Central memory CD8-positive, alpha-beta T cell (primary cell): ENCODE measurements around the gene RDH13.
"Not testable (repeated sequence)": the region's sequence is repeated elsewhere in the genome, so short reads cannot be mapped to it uniquely, and the experiment has no call there.

Source experiments
- ATAC-seq: fragments of 150-1000 bp; cut with Tn5 transposase; replicated peaks from 2 replicates; pipeline ENCODE4 v1.10.0; 2022; ENCODE audit warnings: mild to moderate bottlenecking, moderate FRiP score, moderate number of reproducible peaks; ENCODE audit not compliant: poor library complexity, severe bottlenecking; ENCODE audit errors: extremely low read depth
- DNase-seq, 2 donors: peaks; one replicate each; pipeline ENCODE4 v3.0.0; 2021; ENCODE audit warnings: low spot score in 2 of 2
- H3K27ac Mint-ChIP-seq: one replicate; pipeline ENCODE4 v1.8.0; 2022; ENCODE audit warnings: low read depth, mild to moderate bottlenecking, moderate library complexity, mixed read lengths
- H3K27me3 Mint-ChIP-seq: one replicate; pipeline ENCODE4 v1.8.0; 2022; ENCODE audit warnings: mixed read lengths
- H3K36me3 Mint-ChIP-seq: one replicate; pipeline ENCODE4 v1.8.0; 2022; ENCODE audit warnings: mild to moderate bottlenecking, moderate library complexity, mixed read lengths; ENCODE audit not compliant: insufficient read depth
- H3K4me1 Mint-ChIP-seq: one replicate; pipeline ENCODE4 v1.8.0; 2022; ENCODE audit warnings: mixed read lengths
- H3K4me3 Mint-ChIP-seq: one replicate; pipeline ENCODE4 v1.8.0; 2022; ENCODE audit warnings: mild to moderate bottlenecking, moderate library complexity, mixed read lengths
- H3K9me3 Mint-ChIP-seq: one replicate; pipeline ENCODE4 v1.8.0; 2022; ENCODE audit warnings: mixed read lengths

The RDH13 gene

DNA sequence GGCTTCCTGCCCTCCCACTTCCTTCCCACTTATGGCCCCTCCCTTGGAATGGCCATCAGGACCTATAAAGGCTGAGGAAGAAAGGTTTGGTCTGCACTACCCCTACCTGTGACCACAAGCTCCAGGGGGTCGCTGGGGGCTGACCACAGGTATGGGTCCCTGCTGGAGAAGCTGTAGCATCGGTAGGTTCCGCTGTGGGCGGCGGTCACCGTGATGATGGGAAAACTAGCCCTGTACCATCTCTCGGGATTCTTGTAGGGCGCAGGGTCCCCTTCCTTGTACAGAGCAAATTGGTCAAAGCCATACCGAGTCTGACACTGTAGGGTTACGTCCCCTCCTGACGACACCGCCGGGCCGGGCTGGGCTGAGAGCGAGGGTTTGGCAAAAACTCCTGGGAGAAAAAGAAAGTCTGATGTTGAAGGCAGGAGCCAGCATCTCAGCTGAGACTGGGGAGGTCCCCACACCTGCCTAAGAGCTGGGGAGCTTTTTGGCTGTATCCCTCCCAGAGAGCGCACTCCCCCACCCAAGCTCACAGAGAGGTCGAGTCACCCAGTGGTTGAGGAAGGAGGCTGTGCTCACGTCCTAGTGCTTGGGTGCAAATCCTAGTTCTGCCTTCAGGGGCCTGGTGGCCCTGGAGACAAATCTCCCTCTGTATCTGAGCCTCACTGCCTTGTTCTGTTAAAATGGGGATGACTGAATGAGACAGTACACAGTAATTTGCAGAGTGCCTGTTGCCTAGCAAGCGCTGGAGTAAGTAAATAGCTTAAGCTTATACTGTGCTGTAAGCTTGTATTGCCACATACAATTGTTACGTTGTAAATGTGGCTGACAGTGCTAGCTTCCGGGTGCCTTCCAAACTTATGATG, 35.2 kb downstream of the RDH13 start:
- DNase-seq (no peak), ATAC-seq (no peak)
- H3K36me3 Mint-ChIP-seq, result peaks cover 17% of the 10 kb centered on the region
- H3K9me3 Mint-ChIP-seq, result peaks cover 14% of the 10 kb centered on the region
- H3K4me1 Mint-ChIP-seq, result peaks cover 10% of the 10 kb centered on the region
- H3K27me3 Mint-ChIP-seq, result no peaks in the 10 kb centered on the region
- peak overlapping the region; percentile 6 for H3K27ac Mint-ChIP-seq
- H3K4me3 Mint-ChIP-seq, result no peak overlapping the region

DNA sequence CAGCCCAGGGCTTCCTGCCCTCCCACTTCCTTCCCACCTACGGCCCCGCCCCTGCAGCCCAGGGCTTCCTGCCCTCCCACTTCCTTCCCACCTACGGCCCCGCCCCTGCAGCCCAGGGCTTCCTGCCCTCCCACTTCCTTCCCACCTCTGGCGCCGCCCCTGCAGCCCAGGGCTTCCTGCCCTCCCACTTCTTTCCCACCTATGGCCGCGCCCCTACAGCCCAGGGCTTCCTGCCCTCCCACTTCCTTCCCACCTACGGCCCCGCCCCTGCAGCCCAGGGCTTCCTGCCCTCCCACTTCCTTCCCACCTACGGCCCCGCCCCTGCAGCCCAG, 35.8 kb downstream of the RDH13 start:
- H3K27me3 Mint-ChIP-seq, H3K4me3 Mint-ChIP-seq, DNase-seq, ATAC-seq: not testable (repeated sequence)
- H3K9me3 Mint-ChIP-seq, result peaks cover 14% of the 10 kb centered on the region
- peaks cover 10% of the 10 kb centered on the region for H3K4me1 Mint-ChIP-seq
- peaks cover 20% of the 10 kb centered on the region for H3K36me3 Mint-ChIP-seq
- H3K27ac Mint-ChIP-seq, result peak overlapping the region; percentile 6

DNA sequence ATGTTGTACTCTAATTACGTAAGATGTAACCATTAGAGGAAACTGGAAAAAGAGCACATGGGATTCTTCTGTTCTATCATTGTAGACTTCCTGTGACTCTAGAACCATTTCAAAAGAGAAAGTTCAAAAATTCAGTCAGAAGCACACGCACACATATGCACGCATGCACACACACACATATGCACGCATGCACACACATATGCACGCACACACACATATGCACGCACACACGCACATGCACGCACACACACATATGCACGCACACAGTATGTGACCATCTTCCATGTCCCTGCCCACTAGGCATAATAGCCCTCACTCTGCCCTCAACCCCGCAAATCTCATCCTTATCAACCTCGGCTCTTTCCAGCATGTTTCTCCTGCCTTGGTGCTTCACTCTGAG, 38.8 kb downstream of the RDH13 start:
- Mint-ChIP-seq H3K4me1 (peaks cover 10% of the 10 kb centered on the region), H3K27ac (no peak overlapping the region), H3K36me3 (peaks cover 18% of the 10 kb centered on the region), H3K9me3 (peaks cover 14% of the 10 kb centered on the region), H3K4me3 (no peak overlapping the region), H3K27me3 (no peaks in the 10 kb centered on the region)
- no peak for DNase-seq
- no peak for ATAC-seq

DNA sequence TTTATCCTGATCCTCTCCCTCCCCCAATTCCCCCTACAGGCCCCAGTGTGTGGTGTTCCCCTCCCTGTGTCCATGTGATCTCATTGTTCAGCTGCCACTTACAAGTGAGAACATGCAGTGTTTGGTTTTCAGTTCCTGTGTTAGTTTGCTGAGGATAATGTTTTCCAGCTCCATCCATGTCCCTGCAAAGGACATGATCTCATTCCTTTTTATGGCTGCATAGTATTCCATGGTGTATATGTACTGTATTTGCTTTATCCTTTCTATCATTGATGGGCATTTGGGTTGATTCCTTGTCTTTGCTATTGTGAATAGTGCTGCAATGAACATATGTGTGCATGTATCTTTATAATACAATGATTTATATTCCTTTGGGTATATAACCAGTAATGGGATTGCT, 42.6 kb downstream of the RDH13 start:
- not testable (repeated sequence) for H3K9me3 Mint-ChIP-seq, ATAC-seq, DNase-seq, H3K27ac Mint-ChIP-seq, H3K4me3 Mint-ChIP-seq, H3K27me3 Mint-ChIP-seq
- H3K4me1 Mint-ChIP-seq, result peaks cover 10% of the 10 kb centered on the region
- peaks cover 19% of the 10 kb centered on the region for H3K36me3 Mint-ChIP-seq

DNA sequence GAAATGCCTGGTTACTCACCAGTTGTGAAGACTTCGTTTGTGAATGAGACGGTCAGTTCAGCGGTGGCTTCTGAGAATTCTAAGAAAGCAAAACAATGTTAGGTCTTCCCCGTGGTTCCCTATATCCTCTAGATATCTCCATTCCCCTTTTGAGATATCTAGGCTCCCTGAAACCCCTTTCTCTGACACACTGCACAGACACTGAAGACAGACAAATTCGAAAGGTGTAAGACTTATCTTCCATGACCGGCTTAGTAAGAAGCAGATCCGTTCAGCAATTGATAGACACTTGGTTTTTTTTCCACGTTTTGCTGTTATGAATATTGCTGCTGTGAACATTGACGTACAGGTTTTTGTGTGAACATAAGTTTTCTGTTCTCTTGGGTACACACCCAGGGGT, 44.3 kb downstream of the RDH13 start:
- no peaks in the 10 kb centered on the region for H3K27me3 Mint-ChIP-seq
- peaks cover 21% of the 10 kb centered on the region for H3K36me3 Mint-ChIP-seq
- H3K4me3 Mint-ChIP-seq, result no peak overlapping the region
- no peak for ATAC-seq
- no peak overlapping the region for H3K27ac Mint-ChIP-seq
- no peak for DNase-seq
- H3K4me1 Mint-ChIP-seq, result peaks cover 11% of the 10 kb centered on the region
- peaks cover 5% of the 10 kb centered on the region for H3K9me3 Mint-ChIP-seq

DNA sequence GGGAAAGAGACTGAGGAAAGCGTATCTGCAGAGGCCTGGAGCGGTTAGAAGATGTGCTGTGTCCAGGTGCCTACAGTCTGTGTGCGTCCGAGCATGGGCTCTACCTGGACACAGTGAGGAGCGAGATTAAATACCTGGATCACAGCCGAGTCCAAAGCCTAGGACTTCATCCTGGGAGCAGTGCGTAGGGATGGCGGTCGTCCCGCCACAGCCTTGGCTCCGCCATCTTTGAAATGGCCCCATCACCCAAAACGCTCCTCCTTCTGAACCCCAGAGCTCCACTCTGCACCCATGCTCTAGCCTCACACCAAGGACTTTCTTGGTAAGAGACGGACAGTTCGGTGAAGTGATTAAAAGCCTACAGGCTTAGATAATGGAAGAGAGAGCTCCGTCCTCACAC, 44.7 kb downstream of the RDH13 start:
- no peak overlapping the region for H3K4me3 Mint-ChIP-seq
- ATAC-seq (no peak), DNase-seq (no peak)
- peaks cover 7% of the 10 kb centered on the region for H3K4me1 Mint-ChIP-seq
- H3K27me3 Mint-ChIP-seq, result no peaks in the 10 kb centered on the region
- no peak overlapping the region for H3K27ac Mint-ChIP-seq
- peaks cover 19% of the 10 kb centered on the region for H3K36me3 Mint-ChIP-seq
- peaks cover under 1% of the 10 kb centered on the region for H3K9me3 Mint-ChIP-seq

DNA sequence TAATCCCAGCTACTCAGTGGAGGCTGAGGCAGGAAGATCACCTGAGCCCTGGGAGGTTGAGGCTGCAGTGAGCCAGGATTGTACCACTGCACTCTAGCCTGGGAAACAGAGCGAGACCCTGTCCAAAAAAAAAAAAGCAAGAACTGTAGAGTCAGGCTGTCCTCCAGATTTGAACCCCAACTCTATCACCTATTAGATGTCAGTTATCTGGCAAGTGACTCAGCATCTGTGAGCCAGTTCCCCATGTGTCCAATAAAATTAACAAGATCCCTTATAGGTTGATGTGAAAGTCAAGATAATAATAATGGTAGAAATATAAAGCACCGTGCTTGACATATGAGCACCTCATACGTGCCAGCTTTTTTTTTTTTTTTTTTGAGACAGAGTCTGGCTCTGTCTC, 46.9 kb downstream of the RDH13 start:
- peaks cover 19% of the 10 kb centered on the region for H3K36me3 Mint-ChIP-seq
- peaks cover 14% of the 10 kb centered on the region for H3K4me1 Mint-ChIP-seq
- no peaks in the 10 kb centered on the region for H3K9me3 Mint-ChIP-seq
- H3K4me3 Mint-ChIP-seq, result no peak overlapping the region
- no peak for DNase-seq
- H3K27ac Mint-ChIP-seq, result no peak overlapping the region
- peaks cover 8% of the 10 kb centered on the region for H3K27me3 Mint-ChIP-seq
- ATAC-seq, result no peak

DNA sequence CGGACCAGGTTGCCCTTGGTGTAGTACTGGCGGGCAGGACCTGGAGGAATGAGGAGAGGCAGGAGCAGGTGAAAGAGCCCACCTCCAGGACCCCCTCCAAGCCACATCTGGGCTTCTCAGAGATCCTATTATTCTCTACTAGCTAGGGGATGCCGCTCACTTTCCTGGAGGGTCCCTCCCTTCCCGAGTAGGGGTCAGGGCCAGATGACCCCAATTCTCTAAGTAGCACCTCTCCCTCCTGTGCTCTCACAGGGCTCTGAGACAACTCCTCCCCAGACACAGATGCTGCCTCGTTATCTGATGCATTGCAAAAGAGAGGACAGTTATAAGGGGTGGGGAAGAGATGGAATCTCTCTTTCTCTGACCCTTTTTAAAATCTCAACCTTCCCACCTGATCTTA, 47.8 kb downstream of the RDH13 start:
- DNase-seq (no peak), ATAC-seq (no peak)
- no peak overlapping the region for H3K27ac Mint-ChIP-seq
- no peak overlapping the region for H3K4me3 Mint-ChIP-seq
- H3K27me3 Mint-ChIP-seq, result peaks cover 8% of the 10 kb centered on the region
- peaks cover 15% of the 10 kb centered on the region for H3K4me1 Mint-ChIP-seq
- H3K36me3 Mint-ChIP-seq, result peaks cover 17% of the 10 kb centered on the region
- no peaks in the 10 kb centered on the region for H3K9me3 Mint-ChIP-seq

DNA sequence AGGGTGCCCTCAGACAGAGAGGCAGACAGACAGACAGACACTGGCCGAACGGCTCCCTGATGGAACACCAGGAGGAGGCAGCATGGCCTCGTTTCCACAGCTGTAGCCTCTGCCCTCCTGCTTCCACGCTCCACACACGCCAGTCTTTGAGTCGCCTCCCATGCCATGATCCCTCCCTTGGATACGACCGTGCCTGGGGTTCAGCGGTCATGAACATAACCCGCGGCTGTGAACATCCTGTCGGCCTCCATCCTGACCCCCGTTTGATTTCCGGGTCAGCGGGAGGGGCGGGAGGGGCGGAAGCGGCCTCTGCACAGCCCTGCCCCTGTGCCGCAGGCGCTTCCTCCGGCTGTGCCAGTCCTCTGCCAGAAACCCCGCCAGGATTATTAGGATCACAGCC, 48.2 kb downstream of the RDH13 start:
- Mint-ChIP-seq H3K9me3 (no peaks in the 10 kb centered on the region), H3K27me3 (peaks cover 8% of the 10 kb centered on the region), H3K4me3 (no peak overlapping the region), H3K36me3 (peaks cover 17% of the 10 kb centered on the region), H3K27ac (no peak overlapping the region), H3K4me1 (peaks cover 15% of the 10 kb centered on the region)
- ATAC-seq (no peak), DNase-seq (no peak)

DNA sequence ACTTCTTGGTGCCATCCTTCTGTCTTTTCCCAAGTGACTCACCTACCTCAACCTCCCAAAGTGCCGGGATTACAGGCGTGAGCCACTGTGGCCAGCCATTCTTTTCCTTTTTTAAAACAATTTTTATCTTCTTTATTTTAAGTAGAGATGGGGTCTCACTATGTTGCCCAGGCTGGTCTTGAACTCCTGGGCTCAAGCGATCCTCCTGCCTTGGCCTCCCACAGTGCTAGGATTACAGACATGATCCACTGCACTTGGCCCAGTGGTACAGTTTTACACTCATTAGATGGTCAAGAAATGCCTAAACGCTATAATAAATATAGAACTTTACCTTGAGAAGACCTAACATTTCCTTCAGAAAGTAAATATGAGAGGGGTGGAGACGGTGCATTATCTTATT, 49.4 kb downstream of the RDH13 start:
- DNase-seq (no peak), ATAC-seq (no peak)
- H3K4me1 Mint-ChIP-seq, result peaks cover 25% of the 10 kb centered on the region
- peaks cover 9% of the 10 kb centered on the region for H3K9me3 Mint-ChIP-seq
- no peak overlapping the region for H3K4me3 Mint-ChIP-seq
- H3K36me3 Mint-ChIP-seq, result peaks cover 19% of the 10 kb centered on the region
- H3K27ac Mint-ChIP-seq, result no peak overlapping the region
- H3K27me3 Mint-ChIP-seq, result peaks cover 8% of the 10 kb centered on the region

DNA sequence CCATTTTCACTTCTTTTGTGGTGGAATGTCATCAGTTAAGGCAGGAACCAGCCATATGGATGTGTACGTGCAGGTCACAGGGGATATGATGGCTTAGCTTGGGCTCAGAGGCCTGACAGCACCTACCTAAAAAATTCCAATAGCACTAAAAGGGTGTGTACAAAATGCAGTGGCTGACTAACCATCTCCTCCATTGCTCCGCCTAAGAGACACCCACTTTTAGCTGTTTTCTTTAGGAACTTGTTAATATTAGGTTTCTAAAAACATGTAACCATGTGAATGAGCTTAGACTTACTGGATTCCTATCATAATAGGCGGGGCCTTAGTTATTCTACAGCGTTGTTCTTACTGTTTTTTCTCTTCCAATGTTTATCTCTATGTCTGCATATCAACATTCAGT, 50.6 kb downstream of the RDH13 start:
- Mint-ChIP-seq H3K9me3 (peaks cover 19% of the 10 kb centered on the region), H3K36me3 (peaks cover 15% of the 10 kb centered on the region), H3K4me3 (no peak overlapping the region), H3K27me3 (peaks cover 8% of the 10 kb centered on the region), H3K27ac (no peak overlapping the region), H3K4me1 (peaks cover 34% of the 10 kb centered on the region)
- no peak for ATAC-seq
- no peak for DNase-seq

DNA sequence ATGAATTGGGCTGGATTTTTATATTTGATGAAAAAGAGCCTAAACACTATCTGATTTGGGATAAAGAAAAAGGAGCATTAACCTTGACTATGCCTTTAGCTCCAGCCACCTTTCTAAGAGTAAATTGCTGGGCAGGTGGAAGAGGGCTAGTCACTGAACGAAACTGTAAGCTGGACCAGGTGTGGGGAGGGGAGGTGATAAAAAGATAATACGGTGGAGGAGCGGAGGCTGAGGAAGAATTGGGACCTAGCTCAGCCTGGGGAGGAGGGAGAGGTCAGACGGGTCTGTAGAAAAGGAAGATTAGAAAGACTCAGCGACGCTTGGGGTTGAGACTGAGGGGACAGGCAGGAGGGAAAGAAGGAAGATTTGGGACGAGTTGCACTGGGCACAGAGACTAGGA, 52.4 kb downstream of the RDH13 start:
- DNase-seq, H3K27ac Mint-ChIP-seq, H3K4me3 Mint-ChIP-seq, H3K27me3 Mint-ChIP-seq, ATAC-seq: not testable (repeated sequence)
- peaks cover 43% of the 10 kb centered on the region for H3K4me1 Mint-ChIP-seq
- peaks cover 27% of the 10 kb centered on the region for H3K9me3 Mint-ChIP-seq
- peaks cover 19% of the 10 kb centered on the region for H3K36me3 Mint-ChIP-seq

DNA sequence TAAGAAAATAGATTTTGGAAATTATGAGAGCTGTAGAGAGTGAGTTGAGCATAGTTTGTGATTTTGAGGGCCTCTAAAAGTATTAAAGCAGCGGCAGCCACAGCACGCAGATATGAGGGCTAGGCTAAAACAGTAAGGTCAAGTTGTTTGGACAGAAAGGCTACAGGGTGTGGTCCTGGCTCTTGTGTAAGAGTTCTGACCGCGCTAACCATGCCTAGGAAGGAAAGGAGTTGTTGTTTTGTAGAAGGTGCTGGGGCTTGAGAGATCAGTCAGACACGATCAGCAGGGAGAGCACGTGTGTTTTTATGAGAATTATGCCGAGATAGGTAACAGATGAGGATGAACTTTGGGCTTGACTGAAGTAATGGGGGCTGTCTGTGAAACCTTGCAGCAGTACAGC, 54.2 kb downstream of the RDH13 start:
- not testable (repeated sequence) for ATAC-seq, H3K27me3 Mint-ChIP-seq, H3K4me3 Mint-ChIP-seq, DNase-seq
- H3K4me1 Mint-ChIP-seq, result peaks cover 37% of the 10 kb centered on the region
- peaks cover 34% of the 10 kb centered on the region for H3K9me3 Mint-ChIP-seq
- H3K27ac Mint-ChIP-seq, result peak overlapping the region; percentile 32
- H3K36me3 Mint-ChIP-seq, result peaks cover 17% of the 10 kb centered on the region
